OCI-LY3 (cell line): Measurements from ENCODE around the gene TFDP1.

Experiments used
- H2AFZ ChIP-seq: fragments of 200-600, 300-600 bp; shearing (Covaris generic); 2 replicates; pipeline ENCODE4 v1.6.0; 2014; ENCODE audit warnings: antibody characterized with exemption, low read depth, low read length
- H3K27ac ChIP-seq: fragments of 200-600, 300-600 bp; sonication (generic); 2 replicates; pipeline ENCODE4 v1.5.1; 2014; ENCODE audit warnings: mild to moderate bottlenecking, low read length, moderate library complexity, mixed read lengths
- H3K27me3 ChIP-seq: fragments of 200-600, 300-600 bp; sonication (generic); 2 replicates; pipeline ENCODE4 v1.6.1; 2014; ENCODE audit warnings: low read depth, low read length, mixed read lengths
- H3K36me3 ChIP-seq: fragments of 200-600, 300-600 bp; sonication (generic); replicated peaks from 2 replicates; pipeline ENCODE3; 2014; ENCODE audit warnings: low read depth, low read length, mixed read lengths
- H3K4me1 ChIP-seq: fragments of 300-600, 200-600 bp; sonication (generic); 2 replicates; pipeline ENCODE4 v1.6.1; 2014; ENCODE audit warnings: low read length, mixed read lengths
- H3K4me2 ChIP-seq: fragments of 200-600, 300-600 bp; sonication (generic); 2 replicates; pipeline ENCODE4 v1.6.1; 2014; ENCODE audit warnings: low read length, mixed read lengths
- H3K4me3 ChIP-seq: fragments of 300-600, 200-600 bp; sonication (generic); 2 replicates; pipeline ENCODE4 v1.5.1; 2014; ENCODE audit warnings: antibody characterized with exemption, mild to moderate bottlenecking, low read length, moderate library complexity
- H3K79me2 ChIP-seq: fragments of 300-600, 200-600 bp; shearing (Covaris generic); 2 replicates; pipeline ENCODE4 v1.6.1; 2014; ENCODE audit warnings: mild to moderate bottlenecking, low read length, mixed read lengths
- H3K9ac ChIP-seq: fragments of 300-600, 200-600 bp; shearing (Covaris generic); 2 replicates; pipeline ENCODE4 v1.6.0; 2014; ENCODE audit warnings: mild to moderate bottlenecking, low read length, moderate library complexity
- H3K9me3 ChIP-seq: fragments of 200-600, 300-600 bp; shearing (Covaris generic); 2 replicates; pipeline ENCODE4 v1.6.1; 2014; ENCODE audit warnings: low read length, mixed read lengths; ENCODE audit not compliant: insufficient read depth
- H4K20me1 ChIP-seq: fragments of 200-600, 300-600 bp; sonication (generic); 2 replicates; pipeline ENCODE4 v1.6.1; 2016; ENCODE audit warnings: low read length, mixed read lengths; ENCODE audit not compliant: insufficient read depth
- CTCF ChIP-seq: fragments of 200-600, 300-600 bp; sonication (generic); IDR thresholded peaks from 2 replicates; pipeline ENCODE4 v1.5.1; 2014; ENCODE audit warnings: antibody characterized with exemption, low read length, low read depth
- EZH2phosphoT487 ChIP-seq: fragments of 200-600 bp; shearing (Covaris generic); IDR thresholded peaks from 2 replicates; pipeline ENCODE4 v1.6.1; 2018; ENCODE audit warnings: antibody characterized with exemption, mixed run types, low read depth

Gene TFDP1

GRCh38 chr13:113616991-113617749 is 32.6 kb downstream of the TFDP1 start:
- no peak overlapping the region for H3K4me3 ChIP-seq
- H3K4me1 ChIP-seq = no peaks in the 10 kb centered on the region
- H3K9me3 ChIP-seq = no peaks in the 10 kb centered on the region
- H3K27ac ChIP-seq = no peak overlapping the region
- no peak overlapping the region for H3K9ac ChIP-seq
- H3K36me3 ChIP-seq = peaks cover 57% of the 10 kb centered on the region
- H3K27me3 ChIP-seq = no peaks in the 10 kb centered on the region
- H4K20me1 ChIP-seq = peaks cover 80% of the 10 kb centered on the region
- no peak overlapping the region for H2AFZ ChIP-seq
- no peak overlapping the region for H3K4me2 ChIP-seq
- no peak for TF ChIP-seq CTCF
- TF ChIP-seq EZH2phosphoT487 = no peak
- peaks cover 98% of the 10 kb centered on the region for H3K79me2 ChIP-seq

GRCh38 chr13:113617961-113618360 is 33.4 kb downstream of the TFDP1 start:
- H3K79me2 ChIP-seq = peaks cover 97% of the 10 kb centered on the region

GRCh38 chr13:113618455-113618854 is 33.9 kb downstream of the TFDP1 start:
- Histone ChIP-seq H2AFZ (no peak overlapping the region), H3K79me2 (peaks cover 97% of the 10 kb centered on the region), H3K4me1 (no peaks in the 10 kb centered on the region), H3K27ac (no peak overlapping the region), H3K27me3 (no peaks in the 10 kb centered on the region), H3K36me3 (peaks cover 57% of the 10 kb centered on the region), H3K4me2 (no peak overlapping the region), H3K9me3 (no peaks in the 10 kb centered on the region), H3K4me3 (no peak overlapping the region), H3K9ac (no peak overlapping the region), H4K20me1 (peaks cover 79% of the 10 kb centered on the region)
- TF ChIP-seq EZH2phosphoT487 (no peak), CTCF (no peak)

More at GRCh38 chr13:113617961-113618360, 33.4 kb downstream of the TFDP1 start:
- H3K27me3 ChIP-seq = no peaks in the 10 kb centered on the region
- no peaks in the 10 kb centered on the region for H3K9me3 ChIP-seq
- H3K4me2 ChIP-seq = no peak overlapping the region
- no peaks in the 10 kb centered on the region for H3K4me1 ChIP-seq
- H3K9ac ChIP-seq = no peak overlapping the region
- TF ChIP-seq CTCF (no peak), EZH2phosphoT487 (no peak)
- peaks cover 79% of the 10 kb centered on the region for H4K20me1 ChIP-seq
- no peak overlapping the region for H3K4me3 ChIP-seq
- peaks cover 56% of the 10 kb centered on the region for H3K36me3 ChIP-seq
- H2AFZ ChIP-seq = no peak overlapping the region
- no peak overlapping the region for H3K27ac ChIP-seq

GRCh38 chr13:113620036-113620796 is 35.7 kb downstream of the TFDP1 start:
- Histone ChIP-seq H3K79me2 (peaks cover 97% of the 10 kb centered on the region), H3K36me3 (peaks cover 58% of the 10 kb centered on the region), H3K4me3 (no peak overlapping the region), H3K9ac (no peak overlapping the region), H3K4me1 (no peaks in the 10 kb centered on the region), H3K27me3 (no peaks in the 10 kb centered on the region), H3K4me2 (no peak overlapping the region), H3K9me3 (no peaks in the 10 kb centered on the region), H2AFZ (no peak overlapping the region), H4K20me1 (peaks cover 74% of the 10 kb centered on the region), H3K27ac (no peak overlapping the region)
- TF ChIP-seq CTCF = no peak
- no peak for TF ChIP-seq EZH2phosphoT487
